HPDE6-E6E7 (cell line): ENCODE data around the gene EPHA5.
A peak's percentile ranks its signal among the peaks of the same experiment; 100 is the strongest.

Experiments
- DNase-seq: peaks from one replicate; pipeline ENCODE4 v3.0.0; 2011; ENCODE audit warnings: missing footprints; ENCODE audit errors: extremely low spot score

EPHA5 gene

DNA sequence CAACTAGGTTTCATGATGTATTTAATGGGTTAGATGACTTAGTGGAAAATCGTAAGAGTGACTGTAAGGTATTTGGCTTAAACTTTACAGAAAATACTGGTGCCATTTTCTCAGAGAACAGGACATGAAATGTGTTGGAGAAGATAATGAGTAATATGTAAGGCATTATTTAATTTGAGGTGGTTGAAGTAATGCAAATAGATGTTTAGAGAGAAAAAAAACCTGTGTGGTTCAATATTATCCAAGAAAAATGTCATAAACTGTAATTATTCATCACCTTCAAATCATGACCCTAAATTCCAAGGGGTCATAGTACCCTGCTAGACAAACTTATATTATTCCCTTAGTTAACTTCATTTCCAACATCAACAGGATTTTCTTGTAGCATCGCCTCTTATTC, 171.7 kb downstream of the EPHA5 start:
- DNase-seq: no peak

DNA sequence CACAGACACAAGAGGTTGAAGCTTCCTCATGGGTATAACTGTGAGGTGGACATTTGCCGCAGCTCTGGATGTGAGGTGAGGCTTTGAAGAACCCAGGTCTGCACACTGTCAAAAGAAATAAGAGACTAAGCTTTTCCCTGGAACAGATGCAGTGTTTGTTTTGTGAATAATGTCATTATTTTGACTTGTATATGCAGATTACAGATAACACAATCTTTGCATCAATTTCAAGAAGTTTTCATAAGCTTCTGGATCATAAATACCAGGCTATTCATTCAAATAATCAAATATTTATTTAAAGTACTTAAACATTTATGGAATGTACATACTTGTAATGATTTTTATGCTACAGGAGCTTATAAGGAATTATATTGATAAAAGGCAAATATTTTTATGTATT, 174.8 kb downstream of the EPHA5 start:
- DNase-seq: no peak

DNA sequence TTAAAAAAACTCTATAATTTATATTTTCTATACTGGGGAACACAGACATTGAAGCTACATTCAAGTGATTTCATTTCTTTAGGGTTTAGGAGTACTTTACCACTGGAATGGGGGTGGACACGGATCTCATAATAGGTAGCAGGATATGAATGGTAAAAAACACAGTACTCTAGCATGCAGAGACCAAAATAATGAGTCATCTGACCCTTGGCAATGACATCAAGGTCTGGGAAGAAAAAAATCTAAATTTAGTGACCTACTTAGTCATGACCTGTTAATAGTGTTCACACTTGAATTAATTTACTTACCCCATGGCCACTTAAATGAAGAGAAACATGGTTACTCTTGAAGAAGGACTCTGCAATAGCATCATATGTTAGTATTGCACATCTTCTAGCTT, 187.9 kb downstream of the EPHA5 start:
- peak; percentile 43 for DNase-seq

DNA sequence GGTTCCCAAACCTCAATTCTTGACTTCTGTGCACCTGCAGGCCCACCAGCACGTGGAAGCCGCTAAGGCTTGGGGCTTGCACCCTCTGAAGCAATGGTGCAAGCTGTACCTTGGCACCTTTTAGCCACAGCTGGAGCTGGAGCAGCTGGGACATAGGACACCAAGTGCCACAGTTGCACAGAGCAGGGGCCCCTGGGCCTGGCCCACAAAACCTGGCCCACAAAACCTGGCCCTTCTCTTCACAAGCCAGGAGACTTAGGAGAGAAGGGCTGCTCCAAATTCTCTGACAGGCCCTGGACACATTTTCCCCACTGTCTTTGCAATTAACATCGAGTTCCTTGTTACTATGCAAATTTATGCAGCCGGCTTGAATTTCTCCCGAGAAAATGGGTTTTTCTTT, 197.8 kb downstream of the EPHA5 start:
- DNase-seq: no peak

DNA sequence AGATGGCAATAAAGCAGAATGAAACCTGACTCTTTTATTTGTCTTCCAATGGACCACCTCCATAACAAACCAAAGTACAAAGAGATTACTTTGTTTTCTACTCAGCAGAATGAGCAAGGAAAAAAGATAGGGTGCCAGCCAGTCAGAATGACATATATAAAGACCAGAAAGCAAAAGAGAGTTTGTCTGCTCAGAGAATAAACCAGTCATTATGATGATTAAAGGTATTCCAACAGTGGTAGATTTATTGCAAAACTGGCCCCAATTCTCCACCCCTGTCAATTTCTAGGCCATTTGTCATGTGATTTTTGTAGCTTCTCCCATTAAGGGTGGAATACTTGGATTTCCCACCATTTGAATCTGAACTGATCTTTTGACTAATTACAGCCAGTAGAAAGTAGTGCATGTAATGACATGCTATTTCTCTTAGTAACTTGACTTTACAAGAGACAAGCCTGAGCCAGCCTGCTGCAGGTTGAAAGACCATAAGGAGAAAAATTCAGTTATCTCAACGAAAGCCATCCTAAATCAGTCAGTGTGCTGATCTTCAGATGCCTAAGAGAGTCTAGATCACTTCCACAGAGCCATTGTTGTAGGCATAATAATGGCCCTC, 203.1 kb downstream of the EPHA5 start:
- peak; percentile 12 for DNase-seq

DNA sequence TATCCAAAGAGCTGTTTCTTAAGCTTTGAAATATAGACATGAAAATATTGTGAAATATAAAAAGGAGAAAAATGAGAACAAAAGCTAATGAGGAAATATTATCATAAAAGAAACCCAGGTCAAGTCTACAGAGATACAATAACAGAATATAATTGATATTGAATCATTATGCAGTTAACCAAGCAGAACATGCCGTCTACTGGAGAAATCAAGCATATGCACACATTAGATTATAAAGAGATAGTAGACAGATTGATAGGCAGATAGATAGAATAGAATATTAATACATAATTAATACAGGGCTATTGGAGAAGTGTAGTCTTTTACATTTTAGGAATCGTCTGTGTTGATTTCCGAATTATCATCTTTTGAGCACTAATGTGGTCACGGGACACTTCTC, 208.5 kb downstream of the EPHA5 start:
- DNase-seq: no peak

DNA sequence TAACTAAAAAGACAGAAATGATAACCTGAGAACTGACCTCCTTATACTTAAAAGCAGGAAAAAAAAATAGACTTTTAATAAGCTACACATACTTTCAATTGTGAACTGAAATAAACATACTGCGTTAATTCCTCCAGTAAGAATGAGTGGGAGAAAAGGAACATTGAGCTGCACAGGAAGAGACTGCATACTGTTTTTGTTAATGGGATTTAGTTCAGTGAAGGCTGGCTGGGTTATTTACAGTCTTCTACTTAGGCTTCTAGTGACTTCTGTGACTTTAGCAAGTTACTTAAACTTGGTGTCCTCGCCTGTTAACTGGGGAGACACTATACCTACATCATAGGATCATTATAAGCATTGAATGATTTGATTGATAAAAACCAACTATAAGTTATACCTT, 213.3 kb downstream of the EPHA5 start:
- no peak for DNase-seq

DNA sequence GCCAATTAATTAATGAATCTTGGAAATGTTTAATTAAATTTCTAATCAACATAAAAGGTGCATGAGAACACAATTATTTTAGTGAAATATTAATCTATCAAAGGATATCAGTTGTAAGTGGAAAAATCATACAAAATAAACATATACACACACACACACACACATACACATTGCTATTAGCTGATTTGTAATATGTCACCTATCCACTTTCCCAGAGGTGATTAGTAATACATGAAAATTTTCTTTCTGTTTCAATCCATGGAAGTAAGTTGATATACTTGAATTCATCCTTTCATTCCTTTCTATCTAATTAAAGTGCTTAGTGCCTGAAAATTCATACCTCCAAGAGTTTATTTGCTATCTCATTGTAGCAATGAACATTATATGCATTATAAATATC, 213.7 kb downstream of the EPHA5 start:
- DNase-seq: no peak

DNA sequence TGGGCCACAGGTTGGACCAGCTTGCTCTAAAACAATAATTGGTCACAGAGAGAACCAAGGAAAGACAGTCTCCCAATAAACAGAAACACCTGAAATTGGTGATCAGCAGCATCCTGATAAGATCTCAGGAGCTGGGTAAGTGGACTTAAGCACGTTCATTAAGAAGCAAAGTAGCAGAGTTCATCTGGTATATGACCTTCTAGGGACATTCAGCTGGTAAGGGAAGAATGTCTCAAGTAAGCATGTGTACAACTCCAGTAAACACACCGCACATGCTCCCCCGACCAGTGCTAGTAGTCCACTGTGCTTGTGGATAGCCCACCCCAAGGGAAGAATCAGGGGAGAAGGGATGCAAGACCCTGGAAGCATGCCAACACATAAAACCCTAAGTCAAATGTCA, 216.9 kb downstream of the EPHA5 start:
- DNase-seq: no peak

DNA sequence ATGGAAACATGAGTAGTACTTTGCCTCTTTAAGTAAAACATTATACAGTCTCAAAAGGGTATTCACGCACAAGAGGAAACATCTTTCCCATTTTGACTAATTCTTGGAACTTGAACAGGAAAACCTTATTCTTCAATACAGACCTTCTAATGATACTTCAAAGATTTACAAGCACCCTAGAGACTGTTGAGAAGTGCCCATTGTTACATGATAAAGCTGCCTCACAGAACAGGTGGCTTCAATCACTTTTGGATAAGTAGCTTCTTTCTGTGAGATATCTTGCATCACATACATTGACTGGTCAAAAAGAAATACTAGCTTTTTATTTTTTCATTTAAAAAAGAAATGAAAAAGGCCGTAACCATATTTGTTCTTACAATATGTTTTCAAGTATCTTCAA, 219.4 kb downstream of the EPHA5 start:
- DNase-seq: no peak

DNA sequence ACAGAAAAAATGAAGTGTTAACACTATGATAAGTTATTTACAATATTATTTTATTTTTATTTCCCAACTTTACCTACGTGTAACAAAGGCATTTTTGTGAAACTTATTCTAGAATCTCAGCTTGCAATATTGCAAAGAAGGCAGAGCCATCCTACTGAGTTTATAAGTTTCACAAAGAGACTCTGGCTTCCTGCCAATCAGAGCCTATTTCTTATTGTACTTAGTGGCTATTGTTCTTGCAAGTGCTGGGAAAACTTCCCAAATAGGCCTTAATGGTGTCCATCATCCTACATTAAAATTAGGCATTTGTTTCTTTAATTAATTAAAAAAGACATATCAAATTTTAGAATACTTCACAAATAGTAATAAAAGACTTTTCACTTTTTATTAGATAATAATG, 233.2 kb downstream of the EPHA5 start:
- no peak for DNase-seq

DNA sequence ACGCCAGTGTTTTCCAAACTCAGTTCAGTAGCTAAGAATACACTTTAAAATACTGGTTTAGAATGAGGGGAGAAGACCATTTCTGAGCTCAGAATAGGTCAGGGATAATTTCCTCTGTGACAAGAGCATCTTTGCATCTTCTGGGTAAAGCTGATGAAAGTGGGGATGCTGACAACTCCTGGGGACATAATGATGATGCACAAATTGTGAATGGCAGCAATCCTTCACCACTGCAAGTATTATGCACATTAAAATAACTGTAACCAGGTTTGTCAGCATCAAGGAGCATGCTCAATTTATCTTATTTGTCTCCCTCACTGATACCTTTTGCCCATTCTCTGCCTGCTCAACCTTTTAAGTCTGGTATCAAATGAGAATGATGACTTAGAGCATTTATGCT, 248.2 kb downstream of the EPHA5 start:
- no peak for DNase-seq

DNA sequence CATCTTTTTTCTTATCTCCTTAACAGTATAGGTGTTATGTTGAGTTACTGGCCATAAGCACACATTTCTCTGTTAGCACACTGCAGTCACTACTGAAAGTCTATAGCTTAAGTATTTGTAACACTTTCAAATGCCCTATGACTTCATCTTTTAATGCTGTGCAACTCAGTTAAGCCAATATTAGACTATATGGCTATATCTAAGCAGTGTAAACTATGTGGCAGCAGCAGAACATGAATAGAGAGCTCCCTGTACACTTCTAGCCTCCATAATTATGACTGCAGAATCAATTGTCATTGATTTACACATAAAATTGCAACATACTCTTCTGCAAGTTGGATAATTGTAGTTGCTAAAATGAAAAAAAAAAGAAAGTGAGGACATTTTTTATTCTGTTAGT, 250.3 kb downstream of the EPHA5 start:
- DNase-seq: no peak

DNA sequence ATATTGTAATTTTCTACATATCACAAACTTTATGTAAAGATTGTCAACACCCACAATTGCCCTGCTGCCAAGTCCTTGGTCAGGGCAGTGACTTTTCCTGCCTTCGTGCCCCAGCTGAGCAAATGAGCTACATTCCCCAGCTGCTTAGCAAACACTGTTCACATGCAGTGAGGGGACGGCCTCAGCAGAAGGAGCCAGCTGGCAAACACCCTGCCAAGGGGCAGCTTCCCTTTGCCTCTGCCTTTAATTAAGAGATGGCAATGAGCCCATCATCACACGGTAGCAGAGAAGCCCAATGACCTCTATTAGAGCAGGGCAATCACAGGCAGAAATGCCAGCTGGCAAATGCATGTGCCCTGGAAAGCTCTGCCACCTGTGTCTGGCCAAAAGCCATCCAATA, 253.4 kb downstream of the EPHA5 start:
- DNase-seq: no peak

DNA sequence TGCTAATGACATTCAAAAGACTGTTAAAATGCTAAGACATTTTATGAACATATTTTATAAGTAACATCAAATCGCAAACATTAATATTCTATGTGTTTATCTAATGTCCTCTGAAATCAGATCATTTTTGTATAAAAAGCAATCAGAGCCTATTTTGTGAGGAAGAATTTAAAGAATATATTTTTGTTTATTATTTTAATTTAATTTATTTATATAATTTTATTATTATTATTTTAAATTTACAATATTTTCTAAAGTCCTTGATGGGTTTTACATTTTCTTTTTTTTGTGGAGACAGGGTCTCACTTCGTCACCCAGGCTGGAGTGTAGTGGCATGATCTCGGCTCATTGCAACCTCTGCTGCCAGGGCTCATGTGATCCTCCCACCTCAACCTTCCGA, 262.8 kb downstream of the EPHA5 start:
- DNase-seq: no peak

DNA sequence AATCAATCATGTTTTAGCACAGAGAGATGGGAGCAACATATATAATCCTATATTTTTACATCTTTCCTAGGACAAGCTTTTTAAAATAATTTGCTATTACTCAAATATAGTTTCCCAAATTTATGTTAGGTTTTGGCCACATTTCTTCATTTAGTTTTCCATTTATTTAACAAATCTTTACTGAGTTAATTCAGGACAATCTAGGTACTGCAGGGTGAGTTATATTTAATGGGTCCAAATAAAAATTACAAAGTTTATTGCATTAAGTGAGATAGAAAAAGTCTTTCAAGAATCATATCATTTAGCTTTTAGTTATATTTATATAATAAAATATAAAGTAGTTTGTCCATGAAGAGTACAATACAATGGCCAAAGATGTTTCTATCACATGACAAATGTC, 269.2 kb downstream of the EPHA5 start:
- no peak for DNase-seq

DNA sequence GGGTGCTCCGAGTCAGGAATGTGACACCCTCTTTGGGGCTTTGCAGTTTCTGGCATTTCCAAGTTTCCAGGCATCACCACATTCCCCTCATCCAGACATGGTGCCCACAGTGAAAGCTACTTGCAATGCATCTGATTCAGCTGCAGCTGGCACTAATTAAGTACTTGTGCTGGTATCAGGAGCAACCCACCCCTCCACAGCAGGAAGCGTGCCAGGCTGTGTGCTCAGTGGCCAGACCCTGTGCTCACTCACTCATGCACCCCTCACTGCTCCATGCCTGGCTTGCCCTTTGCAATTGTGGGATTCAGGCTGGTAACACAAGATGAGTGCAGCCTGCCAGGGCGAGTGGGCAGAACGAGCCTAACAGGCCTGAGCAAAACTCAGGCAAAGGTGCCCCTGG, 271.2 kb downstream of the EPHA5 start:
- no peak for DNase-seq

DNA sequence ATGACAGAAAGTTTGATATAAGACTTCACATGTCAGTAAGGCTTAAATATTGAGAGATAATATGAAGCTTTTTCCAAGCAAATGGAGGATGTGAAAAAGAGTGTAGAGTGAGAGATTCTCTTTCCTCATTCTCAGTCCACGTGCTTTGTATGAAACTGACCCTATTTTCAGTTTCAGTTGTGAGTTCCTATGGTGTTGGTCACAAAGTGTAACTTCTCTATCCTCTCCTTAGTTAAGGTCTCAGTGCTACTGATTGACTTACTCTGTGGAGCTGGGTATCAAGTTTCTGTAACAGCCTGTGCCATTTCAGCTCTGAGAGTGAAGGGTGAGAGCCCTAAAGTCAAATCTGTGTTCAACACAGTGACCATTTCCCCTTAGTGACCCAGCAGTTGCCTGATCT, 277.2 kb downstream of the EPHA5 start:
- DNase-seq: no peak

DNA sequence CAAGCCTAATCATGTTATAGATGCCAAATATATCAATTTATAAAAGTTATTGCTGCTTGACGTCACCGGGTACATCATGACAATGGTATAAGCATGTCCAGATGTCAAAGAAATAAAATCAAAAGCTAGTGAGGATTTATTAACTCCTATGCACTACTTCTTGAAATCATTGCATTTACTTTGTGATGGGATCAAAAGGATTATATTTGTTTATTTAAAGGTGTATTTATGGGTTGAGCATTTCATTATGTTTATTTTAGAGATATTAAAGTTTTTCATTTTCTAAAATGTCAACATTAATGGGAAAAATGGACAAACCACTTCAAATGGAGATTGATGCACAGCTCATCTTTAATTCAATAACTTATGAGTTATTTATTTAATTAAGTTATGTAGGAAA, 277.8 kb downstream of the EPHA5 start:
- no peak for DNase-seq

DNA sequence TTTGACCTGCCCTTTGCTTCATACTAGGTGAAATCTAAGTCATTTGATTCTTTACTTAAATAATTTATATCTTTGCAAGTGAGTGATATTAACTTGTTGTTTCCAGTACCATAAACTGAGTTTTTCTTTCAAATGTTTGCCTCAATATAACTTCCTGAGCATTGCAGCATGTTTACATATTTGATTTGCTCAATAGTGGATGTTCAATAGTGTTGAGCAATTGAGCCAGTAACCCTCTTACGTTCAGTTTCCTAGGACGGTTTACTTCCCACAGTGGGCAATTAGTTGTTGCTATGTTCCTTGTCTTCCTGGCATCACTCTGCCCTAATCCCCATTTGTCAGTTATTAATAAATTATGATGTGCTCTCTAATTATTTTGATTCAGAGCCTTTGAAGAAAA, 278.5 kb downstream of the EPHA5 start:
- DNase-seq: no peak

DNA sequence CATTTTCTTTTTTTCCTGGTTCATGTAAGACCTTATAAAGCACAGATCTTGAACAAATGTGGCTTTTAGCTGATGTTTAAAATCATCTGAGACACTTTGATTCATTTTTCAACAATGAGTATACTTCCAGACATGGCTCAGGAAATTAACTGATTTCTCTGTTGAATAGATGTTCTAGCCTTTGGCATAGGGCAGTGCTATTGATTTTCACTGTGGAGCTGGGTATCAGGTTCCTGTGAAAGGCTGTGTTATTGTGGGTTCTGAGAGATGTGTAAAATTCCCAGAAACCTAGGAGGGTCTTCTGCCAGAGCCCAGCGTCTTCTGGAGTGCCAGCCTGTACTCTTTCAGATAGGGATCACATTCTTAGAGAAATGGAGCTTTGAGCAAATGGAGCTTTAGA, 278.9 kb downstream of the EPHA5 start:
- DNase-seq: no peak

DNA sequence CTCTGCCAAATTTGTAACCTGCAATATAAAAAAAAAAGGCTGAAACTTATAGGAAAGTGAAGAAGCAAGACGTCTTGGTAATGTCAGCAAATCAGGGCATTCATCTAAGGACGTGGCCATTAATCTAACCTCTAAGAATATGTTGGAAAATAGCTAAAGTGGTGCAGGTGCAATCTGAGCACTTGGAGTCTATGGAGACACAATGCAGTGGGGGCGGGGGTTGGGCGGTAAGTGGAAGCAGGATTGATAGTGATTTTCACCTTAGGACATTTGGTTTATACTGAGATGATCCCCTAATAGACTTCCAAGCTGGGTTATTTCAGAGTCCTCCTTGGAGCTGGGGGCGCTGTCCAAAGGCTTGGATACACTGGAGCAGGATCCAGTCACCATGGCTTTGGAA, 283.4 kb downstream of the EPHA5 start:
- no peak for DNase-seq

DNA sequence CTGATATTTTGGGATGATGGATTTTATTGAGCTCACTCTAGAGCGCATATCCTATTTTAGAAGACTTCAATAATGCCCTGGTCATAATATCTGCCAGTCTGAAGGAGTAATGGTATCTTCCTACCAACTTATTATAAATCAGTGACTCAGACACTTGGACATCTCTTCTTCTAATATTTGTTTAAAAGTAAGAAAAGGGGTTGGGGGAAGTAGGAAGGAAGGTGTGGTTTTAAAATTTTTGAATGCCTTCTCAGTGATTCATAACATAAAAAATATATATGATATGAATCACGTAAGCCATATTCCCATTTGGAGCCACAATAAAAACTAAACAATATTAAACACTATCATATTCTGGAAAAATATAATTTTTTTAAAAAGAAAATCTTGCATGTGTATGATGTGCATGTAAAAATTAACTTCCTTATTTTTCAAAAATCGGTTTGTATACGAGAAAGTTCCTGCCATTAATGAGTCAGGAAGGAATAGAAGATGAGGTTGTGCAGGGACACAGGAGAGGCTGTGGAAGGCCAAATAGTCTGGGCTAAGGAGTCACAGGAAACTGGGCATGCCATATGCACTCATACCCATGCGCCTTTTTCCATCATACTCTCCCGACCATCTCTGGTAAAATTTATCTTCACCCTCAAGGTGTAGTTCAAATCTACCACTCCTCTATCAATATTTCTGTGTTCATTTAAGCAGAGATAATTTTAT, 286.5 kb downstream of the EPHA5 start:
- DNase-seq: peak; percentile 4

DNA sequence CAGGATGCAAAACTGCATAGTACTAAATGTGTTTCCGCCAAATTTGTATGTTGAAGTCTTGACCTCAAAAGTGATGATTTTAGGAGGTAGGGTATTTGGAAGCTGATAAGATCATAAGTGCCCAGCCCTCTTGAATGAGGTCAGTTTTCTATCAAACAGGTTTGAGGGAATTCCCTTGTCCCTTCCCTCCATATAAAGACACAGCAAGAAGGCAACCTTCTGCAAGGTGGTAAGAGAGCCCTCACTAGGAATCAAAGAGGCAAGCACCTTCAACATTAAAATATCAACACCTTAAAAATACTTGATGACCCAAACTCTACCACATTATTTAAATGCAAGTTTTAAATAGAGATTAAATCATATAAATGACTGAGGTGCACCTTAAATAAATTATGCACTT, 288.6 kb downstream of the EPHA5 start:
- DNase-seq: no peak
